Keratinocyte (primary cell): ENCODE data around the gene SLFNL1.

Experiments used
- CTCF ChIP-seq, 3 experiments: IDR thresholded peaks in 1 of 3; conservative IDR thresholded peaks in 1 of 3; optimal IDR thresholded peaks in 1 of 3; 2 replicates in 2 of 3; 3 replicates in 1 of 3; pipeline versions ENCODE3 to v1.5.1; 2011; ENCODE audit warnings: low read length in 3 of 3, mild to moderate bottlenecking in 3 of 3, moderate library complexity in 2 of 3, control low read depth in 1 of 3, inconsistent platforms in 1 of 3; ENCODE audit not compliant: insufficient read depth in 2 of 3; ENCODE audit errors: extremely low read depth in 1 of 3
- EZH2 ChIP-seq: IDR thresholded peaks from one replicate; pipeline ENCODE4 v1.6.1; 2012; ENCODE audit warnings: inconsistent platforms, mild to moderate bottlenecking, low read length, moderate library complexity

GRCh38 chr1:40977716-40978115 is 43.8 kb downstream of the SLFNL1 start:
- TF ChIP-seq CTCF (optimal IDR thresholded peaks at IDR 0.05 in 1 of 3, IDR thresholded peaks at IDR 0.05 in 1 of 3, conservative IDR thresholded peaks at IDR 0.05 in 1 of 3; ENCODE audit: extremely low read depth in 1 of 3, insufficient read depth in 2 of 3, low read length in 3 of 3), result no peak
- TF ChIP-seq EZH2, result no peak
